NCI-H128 (cell line): ENCODE results near the gene AP2A2.
"Not testable (repeated sequence)": the region's sequence is repeated elsewhere in the genome, so short reads cannot be mapped to it uniquely, and the experiment has no call there.

ENCODE experiments used
- DNase-seq: peaks from one replicate; lab custom pipeline; 2025; ENCODE audit not compliant: unreplicated experiment; lab: John Stamatoyannopoulos, UW

The AP2A2 gene

GRCh38 chr11:953512-953911, 27.8 kb downstream of the AP2A2 start:
- DNase-seq = no peak

- no peak for DNase-seq
Observed at GRCh38 chr11:954392-955153, 28.9 kb downstream of the AP2A2 start.

- no peak for DNase-seq
Observed at GRCh38 chr11:955154-956063, 29.7 kb downstream of the AP2A2 start.

- no peak for DNase-seq
Observed at GRCh38 chr11:957212-957920, 31.7 kb downstream of the AP2A2 start.

- no peak for DNase-seq
Observed at GRCh38 chr11:958101-958500, 32.4 kb downstream of the AP2A2 start.

- DNase-seq = no peak
Observed at GRCh38 chr11:959027-959426, 33.4 kb downstream of the AP2A2 start.

GRCh38 chr11:959608-960007, 33.9 kb downstream of the AP2A2 start:
- no peak for DNase-seq

GRCh38 chr11:961310-961920, 35.7 kb downstream of the AP2A2 start:
- not testable (repeated sequence) for DNase-seq

GRCh38 chr11:961921-962320, 36.3 kb downstream of the AP2A2 start:
- DNase-seq = no peak

- no peak for DNase-seq
Observed at GRCh38 chr11:962688-963087, 37.0 kb downstream of the AP2A2 start.

GRCh38 chr11:963852-964251, 38.2 kb downstream of the AP2A2 start:
- DNase-seq = no peak

GRCh38 chr11:965206-965775, 39.6 kb downstream of the AP2A2 start:
- DNase-seq = no peak

GRCh38 chr11:967995-968751, 42.5 kb downstream of the AP2A2 start:
- DNase-seq = no peak

- no peak for DNase-seq
Observed at GRCh38 chr11:968822-969221, 43.2 kb downstream of the AP2A2 start.

GRCh38 chr11:969651-970205, 44.1 kb downstream of the AP2A2 start:
- no peak for DNase-seq

GRCh38 chr11:970319-970871, 44.7 kb downstream of the AP2A2 start:
- no peak for DNase-seq

- DNase-seq = no peak
Observed at GRCh38 chr11:971092-971690, 45.5 kb downstream of the AP2A2 start.

- DNase-seq = no peak
Observed at GRCh38 chr11:971731-972365, 46.2 kb downstream of the AP2A2 start.
